Activated T-cell treated with anti-CD3 and anti-CD28 coated beads, Interleukin-2, amount 50 U/mL, for 4 hours (primary cell): ENCODE data around the gene NUBP2. TPM values are rescaled to one million over a fixed set of nuclear protein-coding genes. Genes with fewer than 3 reads are reported as not detected.

Experiments
- ATAC-seq, 2 donors: fragments of 200-7000 bp; cut with Tn5 transposase; one replicate each; pipeline ENCODE4 v1.10.0; 2021
- DNase-seq: peaks from one replicate; pipeline ENCODE4 v3.0.0-alpha.2; 2020
- H3K27me3 Mint-ChIP-seq: one replicate; pipeline ENCODE4 v1.8.0; 2021; ENCODE audit warnings: low read depth, mixed read lengths
- H3K36me3 Mint-ChIP-seq: one replicate; pipeline ENCODE4 v1.8.0; 2022; ENCODE audit warnings: mixed read lengths; ENCODE audit not compliant: insufficient read depth
- H3K4me1 Mint-ChIP-seq: one replicate; pipeline ENCODE4 v1.8.0; 2021; ENCODE audit warnings: low read depth, mixed read lengths
- H3K4me3 Mint-ChIP-seq: one replicate; pipeline ENCODE4 v1.8.0; 2021; ENCODE audit warnings: mild to moderate bottlenecking, moderate library complexity, mixed read lengths
- H3K9me3 Mint-ChIP-seq: one replicate; pipeline ENCODE4 v1.8.0; 2021; ENCODE audit warnings: mixed read lengths
- total RNA-seq, 3 donors: library from RNA; stranded (reverse); gene quantifications; one replicate each; pipeline ENCODE4 v1.2.1, GENCODE V29; 2021

The NUBP2 gene
- total RNA-seq, 3 donors from 2014 or later: 85.7 to 101 (median 94.7) TPM

DNA sequence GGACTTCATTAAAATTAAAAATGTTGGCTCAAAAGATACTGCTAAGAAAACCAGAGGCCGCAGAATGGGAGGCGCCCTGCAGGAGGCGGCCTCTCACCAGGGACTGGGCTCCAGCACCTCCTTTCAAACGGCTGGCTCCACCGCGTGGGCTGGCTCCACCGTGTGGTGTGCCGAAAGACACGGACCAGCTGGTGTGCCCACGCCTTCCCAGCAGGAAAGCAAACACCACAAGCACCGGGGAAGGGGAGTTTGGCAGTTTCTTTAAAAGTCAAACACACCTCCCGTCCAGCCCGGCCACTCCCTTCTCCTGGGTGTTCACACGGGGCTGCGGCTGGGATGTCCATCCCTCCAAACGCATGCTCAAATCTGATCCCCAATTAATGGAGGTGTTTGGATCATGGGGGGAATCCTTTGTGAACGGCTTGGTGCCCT, 30.0 kb downstream of the NUBP2 start:
- peak; percentile 48 for DNase-seq
- H3K4me3 Mint-ChIP-seq: no peak overlapping the region
- H3K9me3 Mint-ChIP-seq: no peaks in the 10 kb centered on the region
- H3K36me3 Mint-ChIP-seq: peaks cover 12% of the 10 kb centered on the region
- peaks cover 7% of the 10 kb centered on the region for H3K4me1 Mint-ChIP-seq
- H3K27me3 Mint-ChIP-seq: no peaks in the 10 kb centered on the region
- ATAC-seq: peak; percentile 61 to 82

- no peak for ATAC-seq
- no peaks in the 10 kb centered on the region for H3K9me3 Mint-ChIP-seq
- no peaks in the 10 kb centered on the region for H3K27me3 Mint-ChIP-seq
- DNase-seq: no peak
- H3K36me3 Mint-ChIP-seq: peaks cover 11% of the 10 kb centered on the region
- peaks cover 7% of the 10 kb centered on the region for H3K4me1 Mint-ChIP-seq
- no peak overlapping the region for H3K4me3 Mint-ChIP-seq
Observed at GRCh38 chr16:1815461-1815860, 32.7 kb downstream of the NUBP2 start.

GRCh38 chr16:1816396-1817275, 33.9 kb downstream of the NUBP2 start:
- Mint-ChIP-seq H3K9me3 (no peaks in the 10 kb centered on the region), H3K36me3 (peaks cover 11% of the 10 kb centered on the region), H3K4me3 (no peak overlapping the region), H3K4me1 (peaks cover 7% of the 10 kb centered on the region), H3K27me3 (no peaks in the 10 kb centered on the region)
- DNase-seq (no peak), ATAC-seq (no peak)

DNA sequence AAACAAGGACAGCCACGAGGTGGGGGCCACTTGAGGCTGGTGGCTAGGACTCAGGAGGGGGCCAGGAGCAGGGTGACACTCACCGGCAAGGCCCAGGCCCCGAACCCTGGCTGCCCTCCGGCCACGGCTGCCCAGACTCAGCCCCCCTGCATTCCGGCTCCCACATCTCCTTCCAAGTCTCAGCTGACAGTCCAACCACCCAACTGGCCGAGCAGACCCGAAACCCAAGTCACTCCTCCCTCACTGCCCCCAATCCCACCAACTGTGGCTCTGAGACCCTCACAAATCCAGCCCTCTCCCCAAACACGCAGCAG, 34.5 kb downstream of the NUBP2 start:
- Mint-ChIP-seq H3K36me3 (peaks cover 11% of the 10 kb centered on the region), H3K9me3 (no peaks in the 10 kb centered on the region), H3K4me3 (no peak overlapping the region), H3K4me1 (peaks cover 7% of the 10 kb centered on the region), H3K27me3 (no peaks in the 10 kb centered on the region)
- no peak for DNase-seq
- ATAC-seq: no peak

- no peak overlapping the region for H3K4me3 Mint-ChIP-seq
- DNase-seq (no peak), ATAC-seq (no peak)
- no peaks in the 10 kb centered on the region for H3K27me3 Mint-ChIP-seq
- peaks cover 11% of the 10 kb centered on the region for H3K36me3 Mint-ChIP-seq
- no peaks in the 10 kb centered on the region for H3K9me3 Mint-ChIP-seq
- H3K4me1 Mint-ChIP-seq: peaks cover 5% of the 10 kb centered on the region
Observed at GRCh38 chr16:1817716-1818115, 35.0 kb downstream of the NUBP2 start.

- H3K36me3 Mint-ChIP-seq: peaks cover 11% of the 10 kb centered on the region
- H3K9me3 Mint-ChIP-seq: no peaks in the 10 kb centered on the region
- H3K27me3 Mint-ChIP-seq: no peaks in the 10 kb centered on the region
- ATAC-seq (no peak), DNase-seq (no peak)
- H3K4me3 Mint-ChIP-seq: no peak overlapping the region
- peaks cover under 1% of the 10 kb centered on the region for H3K4me1 Mint-ChIP-seq
Observed at GRCh38 chr16:1818204-1818872, 35.6 kb downstream of the NUBP2 start.

GRCh38 chr16:1818873-1819525, 36.2 kb downstream of the NUBP2 start:
- H3K4me3 Mint-ChIP-seq: no peak overlapping the region
- no peaks in the 10 kb centered on the region for H3K27me3 Mint-ChIP-seq
- no peaks in the 10 kb centered on the region for H3K9me3 Mint-ChIP-seq
- ATAC-seq (no peak), DNase-seq (no peak)
- peaks cover 9% of the 10 kb centered on the region for H3K36me3 Mint-ChIP-seq
- H3K4me1 Mint-ChIP-seq: peaks cover 3% of the 10 kb centered on the region

GRCh38 chr16:1819611-1820010, 36.9 kb downstream of the NUBP2 start:
- DNase-seq (no peak), ATAC-seq (no peak)
- peaks cover 9% of the 10 kb centered on the region for H3K36me3 Mint-ChIP-seq
- no peaks in the 10 kb centered on the region for H3K27me3 Mint-ChIP-seq
- H3K4me3 Mint-ChIP-seq: no peak overlapping the region
- no peaks in the 10 kb centered on the region for H3K9me3 Mint-ChIP-seq
- H3K4me1 Mint-ChIP-seq: peaks cover 9% of the 10 kb centered on the region

GRCh38 chr16:1820096-1820945, 37.6 kb downstream of the NUBP2 start:
- no peaks in the 10 kb centered on the region for H3K27me3 Mint-ChIP-seq
- H3K36me3 Mint-ChIP-seq: peaks cover 5% of the 10 kb centered on the region
- H3K4me1 Mint-ChIP-seq: peaks cover 12% of the 10 kb centered on the region
- H3K4me3 Mint-ChIP-seq: no peak overlapping the region
- no peak for DNase-seq
- no peak for ATAC-seq
- no peaks in the 10 kb centered on the region for H3K9me3 Mint-ChIP-seq

DNA sequence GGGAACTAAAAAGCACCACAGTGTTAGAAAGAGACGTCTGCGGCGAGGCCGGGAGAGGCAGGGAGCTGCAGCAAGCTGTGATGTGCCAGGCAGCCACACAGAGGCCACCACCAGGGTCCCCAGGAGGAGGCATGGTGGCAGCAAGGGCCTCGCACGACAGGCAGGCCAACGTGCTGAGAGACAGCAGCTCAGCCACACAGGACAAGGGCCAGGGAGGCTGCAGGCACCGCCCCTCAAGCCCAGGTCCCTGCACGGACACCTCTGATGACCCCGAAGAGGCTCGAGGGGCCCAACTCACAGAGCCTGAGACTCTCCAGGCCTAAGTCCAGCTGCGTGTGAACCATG, 38.2 kb downstream of the NUBP2 start:
- no peaks in the 10 kb centered on the region for H3K27me3 Mint-ChIP-seq
- H3K9me3 Mint-ChIP-seq: no peaks in the 10 kb centered on the region
- no peak overlapping the region for H3K4me3 Mint-ChIP-seq
- no peak for ATAC-seq
- H3K4me1 Mint-ChIP-seq: peaks cover 18% of the 10 kb centered on the region
- peaks cover 2% of the 10 kb centered on the region for H3K36me3 Mint-ChIP-seq
- DNase-seq: no peak

DNA sequence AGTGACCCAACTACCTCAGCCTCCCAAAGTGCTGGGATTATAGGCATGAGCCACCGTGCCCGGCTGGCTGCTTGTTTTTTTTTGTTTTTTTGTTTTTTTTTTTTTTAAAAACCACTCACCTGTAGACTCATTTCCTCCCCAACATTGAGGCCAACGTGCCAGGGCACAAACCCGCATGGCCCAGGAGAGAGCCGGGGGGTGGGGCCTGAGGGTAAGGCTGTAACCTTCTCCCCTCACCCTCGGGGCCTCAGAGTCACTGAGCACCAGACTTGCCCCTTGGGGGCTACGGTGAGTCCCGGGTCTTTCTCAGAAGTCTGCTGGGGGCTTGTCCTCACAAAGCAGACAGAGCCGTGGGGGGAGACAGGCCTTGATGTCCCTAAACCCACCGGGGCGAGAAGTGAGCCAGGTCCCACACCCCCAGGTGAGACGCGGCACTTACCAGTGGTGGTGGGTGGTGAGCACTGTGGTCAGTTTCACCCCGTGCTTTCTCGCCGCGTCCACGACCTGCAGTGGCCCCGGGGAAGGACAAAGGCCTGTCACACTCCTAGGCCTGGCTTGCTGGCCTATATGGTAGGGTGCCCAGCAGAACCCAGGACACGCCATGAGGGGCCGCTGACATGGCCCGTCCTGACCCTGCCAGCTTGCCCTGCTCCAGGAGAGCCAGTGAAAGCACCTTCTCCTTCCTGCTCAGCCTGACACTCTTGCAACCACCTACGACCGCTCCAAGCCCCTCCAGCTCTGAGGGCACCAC, 39.3 kb downstream of the NUBP2 start:
- no peaks in the 10 kb centered on the region for H3K27me3 Mint-ChIP-seq
- no peak overlapping the region for H3K4me3 Mint-ChIP-seq
- ATAC-seq (no peak), DNase-seq (no peak)
- peaks cover 19% of the 10 kb centered on the region for H3K4me1 Mint-ChIP-seq
- no peaks in the 10 kb centered on the region for H3K9me3 Mint-ChIP-seq
- H3K36me3 Mint-ChIP-seq: peaks cover 2% of the 10 kb centered on the region

- Mint-ChIP-seq H3K4me3 (no peak overlapping the region), H3K9me3 (no peaks in the 10 kb centered on the region), H3K36me3 (peaks cover 2% of the 10 kb centered on the region), H3K27me3 (no peaks in the 10 kb centered on the region), H3K4me1 (peaks cover 26% of the 10 kb centered on the region)
- DNase-seq (no peak), ATAC-seq (no peak)
Observed at GRCh38 chr16:1822801-1823200, 40.0 kb downstream of the NUBP2 start.

GRCh38 chr16:1823821-1824220, 41.1 kb downstream of the NUBP2 start:
- no peak overlapping the region for H3K4me3 Mint-ChIP-seq
- DNase-seq: no peak

More at GRCh38 chr16:1823821-1824220, 41.1 kb downstream of the NUBP2 start:
- H3K4me1 Mint-ChIP-seq: peaks cover 28% of the 10 kb centered on the region
- peaks cover 2% of the 10 kb centered on the region for H3K36me3 Mint-ChIP-seq
- no peak for ATAC-seq
- no peaks in the 10 kb centered on the region for H3K27me3 Mint-ChIP-seq
- H3K9me3 Mint-ChIP-seq: no peaks in the 10 kb centered on the region
